LNCAP (cell line): ENCODE results near the gene GAL3ST2.

Experiments used
- CTCF ChIP-seq: fragments of 450-650 bp; IDR thresholded peaks from 2 replicates; pipeline ENCODE4 v1.5.1; 2017; ENCODE audit warnings: mild to moderate bottlenecking

Gene GAL3ST2

DNA sequence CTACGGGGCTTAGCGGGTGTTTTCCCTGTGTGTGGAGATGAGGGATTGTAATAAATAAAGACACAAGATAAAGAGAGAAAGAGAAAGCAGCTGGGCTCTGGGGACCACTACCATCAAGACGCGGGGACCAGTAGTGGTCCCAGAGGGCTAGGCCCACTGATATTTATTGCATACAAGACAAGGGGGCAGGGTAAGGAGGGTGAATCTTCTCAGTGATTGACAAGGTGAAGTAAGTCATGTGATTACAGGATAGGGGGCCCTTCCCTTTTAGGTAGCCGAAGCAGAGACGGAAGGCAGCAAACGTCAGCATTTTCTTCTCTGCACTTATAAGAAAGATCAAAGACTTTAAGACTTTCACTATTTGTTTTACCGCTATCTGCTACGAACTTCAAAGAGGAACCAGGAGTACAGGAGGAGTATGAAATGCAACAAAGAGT is 4.5 kb upstream of the GAL3ST2 start:
- TF ChIP-seq CTCF = no peak

DNA sequence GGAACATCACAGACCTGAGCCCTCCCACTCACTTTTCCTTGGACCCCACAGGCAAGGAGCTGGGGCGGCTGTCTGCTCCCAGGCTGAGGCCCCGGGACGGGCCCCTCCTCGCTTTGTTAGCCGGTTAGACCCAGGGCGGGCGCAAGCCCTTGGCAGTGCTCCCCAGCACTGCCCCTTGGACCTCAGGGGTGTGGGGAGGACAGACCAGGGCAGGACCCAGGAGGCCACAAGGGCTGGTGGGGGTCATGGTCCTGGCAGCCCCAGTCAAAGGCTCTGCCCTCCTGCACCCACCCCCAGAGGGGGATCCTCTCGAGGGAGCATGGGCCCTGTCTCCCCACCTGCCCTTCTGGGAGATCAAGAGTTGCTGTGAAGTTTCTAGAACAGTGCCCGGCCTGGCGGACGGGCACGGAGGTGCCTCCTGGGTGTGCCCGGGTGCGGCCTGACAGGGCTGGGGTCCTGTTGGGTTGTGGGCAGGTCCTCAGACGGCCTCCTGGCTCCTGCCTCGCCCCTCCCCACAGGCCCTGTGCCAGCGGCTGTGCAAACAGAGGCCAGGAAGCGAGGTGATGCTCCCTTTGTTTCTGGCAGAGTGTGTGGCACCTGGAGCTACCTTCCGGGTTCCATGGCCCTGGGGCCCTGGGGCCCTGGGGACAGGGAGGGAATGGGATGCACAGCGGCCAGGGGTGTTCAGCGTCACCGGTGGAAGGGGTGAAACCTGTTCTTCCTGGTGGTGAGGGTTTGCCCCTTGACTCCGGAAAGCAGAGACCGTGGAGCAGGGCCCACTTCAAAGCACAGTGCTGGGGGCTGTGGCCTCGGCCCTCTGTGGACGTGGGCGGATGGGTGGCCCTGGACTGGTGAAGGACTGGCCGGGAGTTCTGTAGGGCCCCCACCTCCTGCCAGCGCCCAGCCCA is 2.9 kb upstream of the GAL3ST2 start:
- no peak for TF ChIP-seq CTCF

- no peak for TF ChIP-seq CTCF
Measured at GRCh38 chr2:241774419-241775222, 2.0 kb upstream of the GAL3ST2 start.

DNA sequence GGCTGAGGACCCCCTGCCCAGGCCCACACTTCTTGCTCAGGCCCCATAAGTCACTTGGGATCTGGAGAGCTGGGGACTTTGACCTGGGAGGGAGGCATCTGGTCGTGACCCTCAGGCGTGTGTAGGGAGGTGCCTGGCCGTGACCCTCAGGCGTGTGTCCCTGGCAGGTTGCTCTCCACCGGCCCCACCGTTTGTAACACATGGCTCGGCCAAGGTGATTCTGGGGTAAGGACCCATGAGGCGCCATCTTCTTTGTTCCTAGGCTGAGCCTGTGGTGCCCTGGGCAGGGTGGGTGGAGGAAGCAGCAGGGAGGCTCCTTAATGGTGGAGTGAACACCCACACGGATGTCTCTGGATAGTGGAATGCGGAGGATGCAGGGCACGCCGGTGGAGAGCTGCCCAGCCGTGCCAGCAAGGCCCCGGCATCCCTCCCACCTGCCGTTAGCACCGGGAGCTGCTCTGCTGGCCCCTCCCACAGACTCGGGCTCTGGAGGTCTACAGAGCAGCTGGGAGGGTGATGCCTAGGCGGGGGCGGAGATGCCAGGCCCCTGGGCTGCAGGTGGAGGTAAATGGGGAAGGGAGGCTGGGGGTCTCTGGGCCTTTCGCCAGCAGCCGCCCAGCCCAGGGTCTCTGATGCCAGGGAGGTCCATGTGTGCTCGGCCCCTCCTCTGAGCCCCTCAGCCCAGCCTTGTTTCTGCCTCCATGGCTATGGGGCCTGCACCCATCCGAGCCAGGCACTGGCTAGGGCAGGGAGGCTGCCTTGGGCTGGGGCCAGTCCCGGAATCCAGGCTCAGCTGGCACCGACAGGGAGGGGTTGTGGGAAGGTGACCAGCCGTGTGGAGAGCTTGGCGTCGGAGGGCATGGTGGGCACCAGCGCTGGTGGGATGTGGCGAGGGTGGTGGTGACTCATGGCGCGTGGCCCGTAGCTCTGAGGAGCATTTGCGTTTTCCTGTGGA is 1.1 kb upstream of the GAL3ST2 start:
- TF ChIP-seq CTCF = no peak

- TF ChIP-seq CTCF = no peak
Measured at GRCh38 chr2:241777170-241777685, 606 bp downstream of the GAL3ST2 start.

DNA sequence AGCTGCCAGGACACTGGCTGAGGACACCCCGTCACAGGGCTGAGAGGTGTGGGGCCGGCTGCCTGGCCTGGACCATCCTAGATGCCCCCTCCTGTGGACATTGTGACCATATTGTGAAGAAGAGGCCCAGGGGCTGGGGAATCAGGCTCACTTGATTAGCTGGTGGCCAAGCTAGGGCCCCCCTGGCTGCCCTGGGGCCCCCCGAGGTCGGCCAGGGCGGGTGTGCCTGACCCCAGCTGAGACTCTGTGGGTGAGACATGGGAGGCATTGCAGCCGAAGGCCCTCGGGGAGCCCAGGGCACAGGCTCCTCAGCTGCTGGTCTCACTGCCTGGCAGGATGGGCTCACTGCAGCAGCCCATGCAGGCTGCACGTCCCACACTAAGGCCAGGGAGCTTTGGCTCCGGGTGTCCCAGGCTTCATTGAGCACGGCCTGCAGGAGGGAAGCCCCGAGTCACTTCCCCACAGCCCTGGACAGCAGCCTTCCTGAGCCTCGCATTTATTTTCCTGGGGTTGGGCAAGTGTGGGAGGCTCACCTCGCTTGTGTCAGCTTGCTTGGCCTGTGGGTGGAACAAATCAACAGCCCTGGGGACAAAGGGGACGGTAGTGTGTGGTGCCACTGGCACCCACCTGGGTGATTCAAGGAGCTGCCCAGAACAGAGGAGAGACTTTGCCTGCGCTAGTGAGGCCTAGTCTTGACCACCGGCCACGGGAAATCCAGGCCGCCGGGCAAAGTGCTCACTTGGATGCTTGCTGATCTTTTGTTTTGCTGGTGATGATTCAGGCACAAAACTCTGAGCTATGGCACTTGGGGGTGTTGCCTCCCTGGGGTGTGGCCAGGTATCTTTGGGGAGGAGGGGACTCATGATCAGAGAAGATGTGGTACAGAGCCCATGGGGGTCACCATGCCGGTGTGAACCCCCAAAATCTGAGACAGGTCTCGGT is 1.3 kb downstream of the GAL3ST2 start:
- no peak for TF ChIP-seq CTCF
